Smooth muscle cell (in vitro differentiated cells): Measurements from ENCODE around the gene GNPTG. TPM values are rescaled to one million over a fixed set of nuclear protein-coding genes. Genes with fewer than 3 reads are reported as not detected.

Source experiments
- DNase-seq: peaks from one replicate; lab custom pipeline; 2025; ENCODE audit not compliant: unreplicated experiment; lab: John Stamatoyannopoulos, UW
- H2AFZ ChIP-seq: fragments of 200-600 bp; sonication (generic); 2 replicates; pipeline ENCODE4 v1.6.0; 2016; ENCODE audit warnings: antibody characterized with exemption, low read depth, mild to moderate bottlenecking
- H3F3A ChIP-seq: fragments of 200-600 bp; sonication (generic); 2 replicates; pipeline ENCODE4 v1.6.0; 2017; ENCODE audit warnings: antibody characterized with exemption, low read depth
- H3K27ac ChIP-seq: fragments of 200-600 bp; sonication (generic); 2 replicates; pipeline ENCODE4 v1.5.1; 2016; ENCODE audit warnings: low read depth, mild to moderate bottlenecking
- H3K27me3 ChIP-seq: fragments of 200-600 bp; sonication (generic); 2 replicates; pipeline ENCODE4 v1.6.1; 2016; ENCODE audit warnings: low read depth, mild to moderate bottlenecking
- H3K36me3 ChIP-seq: fragments of 200-600 bp; sonication (generic); 2 replicates; pipeline ENCODE4 v1.5.1; 2016; ENCODE audit warnings: low read depth
- H3K4me1 ChIP-seq: fragments of 200-600 bp; sonication (generic); 2 replicates; pipeline ENCODE4 v1.5.1; 2016; ENCODE audit warnings: low read depth
- H3K4me2 ChIP-seq: fragments of 200-600 bp; sonication (generic); 2 replicates; pipeline ENCODE4 v1.6.0; 2016; ENCODE audit warnings: mild to moderate bottlenecking
- H3K4me3 ChIP-seq: fragments of 200-600 bp; sonication (generic); 2 replicates; pipeline ENCODE4 v1.5.1; 2016; ENCODE audit warnings: mild to moderate bottlenecking
- H3K79me2 ChIP-seq: fragments of 200-600 bp; sonication (generic); 2 replicates; pipeline ENCODE4 v1.6.0; 2016; ENCODE audit warnings: low read depth, mild to moderate bottlenecking
- H3K9ac ChIP-seq: fragments of 200-600 bp; sonication (generic); 2 replicates; pipeline ENCODE4 v1.6.0; 2016; ENCODE audit warnings: low read depth
- H3K9me3 ChIP-seq: fragments of 200-600 bp; sonication (generic); replicated peaks from 2 replicates; pipeline ENCODE4 v1.5.1; 2016; ENCODE audit warnings: low read depth
- H4K20me1 ChIP-seq: fragments of 200-600 bp; sonication (generic); 2 replicates; pipeline ENCODE4 v1.6.0; 2016; ENCODE audit warnings: low read depth
- CTCF ChIP-seq: fragments of 200-600 bp; sonication (generic); IDR thresholded peaks from 2 replicates; pipeline ENCODE4 v1.5.1; 2017; ENCODE audit warnings: borderline replicate concordance, mild to moderate bottlenecking, antibody characterized with exemption; ENCODE audit not compliant: insufficient read depth, poor library complexity, severe bottlenecking
- WGBS: methylation state at CpG from one replicate; pipeline ENCODE4 v1.1.7; 2016; ENCODE audit warnings: low lambda C conversion rate; 5-methylcytosine and 5-hydroxymethylcytosine counted together
- polyA plus RNA-seq: library from polyadenylated mRNA; unstranded; fragments of >200 nt; fragmentation: Nextera tagmentation; extraction: Ambion mirVana; gene quantifications from 2 replicates; pipeline ENCODE4 v1.2.1, GENCODE V29; 2016
- total RNA-seq: library from RNA; depleted of rRNA; stranded (reverse); fragments of >200 nt; gene quantifications from 2 replicates; pipeline ENCODE4 v1.2.3, GENCODE V29; 2014

GNPTG gene
- total and polyA plus RNA-seq, 2 experiments from 2014 or later, result 28.0 to 73.3 TPM

- H3K9ac ChIP-seq, result no peak overlapping the region
- H3K9me3 ChIP-seq, result no peaks in the 10 kb centered on the region
- no peak for TF ChIP-seq CTCF
- no peak for DNase-seq
- peaks cover 9% of the 10 kb centered on the region for H3K4me1 ChIP-seq
- no peak overlapping the region for H3K27ac ChIP-seq
- no peak overlapping the region for H2AFZ ChIP-seq
- no peak overlapping the region for H3K4me3 ChIP-seq
- 94% methylated on average over 9 of the region's 9 CpGs for WGBS
- peaks cover 22% of the 10 kb centered on the region for H4K20me1 ChIP-seq
- no peaks in the 10 kb centered on the region for H3K79me2 ChIP-seq
- H3K36me3 ChIP-seq, result no peaks in the 10 kb centered on the region
- H3K4me2 ChIP-seq, result no peak overlapping the region
- H3K27me3 ChIP-seq, result no peaks in the 10 kb centered on the region
- no peaks in the 10 kb centered on the region for H3F3A ChIP-seq
Observed at GRCh38 chr16:1381612-1382406, 30.1 kb downstream of the GNPTG start.

- Histone ChIP-seq H3F3A (no peaks in the 10 kb centered on the region), H3K9ac (no peak overlapping the region), H3K27ac (no peak overlapping the region), H3K9me3 (no peaks in the 10 kb centered on the region), H3K27me3 (no peaks in the 10 kb centered on the region), H2AFZ (no peak overlapping the region), H3K36me3 (no peaks in the 10 kb centered on the region), H3K4me1 (peaks cover 8% of the 10 kb centered on the region), H3K4me3 (no peak overlapping the region), H3K4me2 (no peak overlapping the region), H4K20me1 (peaks cover 5% of the 10 kb centered on the region), H3K79me2 (no peaks in the 10 kb centered on the region)
- no peak for DNase-seq
- WGBS, result 95% methylated on average over 18 of the region's 18 CpGs
- TF ChIP-seq CTCF, result no peak
Observed at GRCh38 chr16:1383556-1383955, 31.8 kb downstream of the GNPTG start.

GRCh38 chr16:1385232-1385631, 33.5 kb downstream of the GNPTG start:
- Histone ChIP-seq H3K4me2 (no peak overlapping the region), H3K9ac (no peak overlapping the region), H3K27me3 (no peaks in the 10 kb centered on the region), H3F3A (no peaks in the 10 kb centered on the region), H4K20me1 (no peaks in the 10 kb centered on the region), H3K4me1 (peaks cover under 1% of the 10 kb centered on the region), H3K9me3 (no peaks in the 10 kb centered on the region), H3K27ac (no peak overlapping the region), H2AFZ (no peak overlapping the region), H3K36me3 (no peaks in the 10 kb centered on the region), H3K4me3 (no peak overlapping the region), H3K79me2 (no peaks in the 10 kb centered on the region)
- no peak for DNase-seq
- WGBS, result 97% methylated on average over 23 of the region's 39 CpGs
- TF ChIP-seq CTCF, result no peak

GRCh38 chr16:1387331-1387730, 35.6 kb downstream of the GNPTG start:
- H2AFZ ChIP-seq, result no peak overlapping the region

More at GRCh38 chr16:1387331-1387730, 35.6 kb downstream of the GNPTG start:
- Histone ChIP-seq H3K27me3 (no peaks in the 10 kb centered on the region), H3K4me1 (no peaks in the 10 kb centered on the region), H3K4me2 (no peak overlapping the region), H3K4me3 (no peak overlapping the region), H3K36me3 (no peaks in the 10 kb centered on the region), H3F3A (no peaks in the 10 kb centered on the region), H3K27ac (no peak overlapping the region), H3K9ac (no peak overlapping the region), H3K9me3 (no peaks in the 10 kb centered on the region), H4K20me1 (no peaks in the 10 kb centered on the region), H3K79me2 (no peaks in the 10 kb centered on the region)
- no peak for TF ChIP-seq CTCF
- 92% methylated on average over 11 of the region's 16 CpGs for WGBS
- DNase-seq, result no peak
